GM12873 (cell line): ENCODE measurements around the gene NHERF1.

ENCODE experiments used
- CTCF ChIP-seq: IDR thresholded peaks from 2 replicates; pipeline ENCODE4 v1.5.1; 2012; ENCODE audit warnings: low read depth, mild to moderate bottlenecking, moderate library complexity, low read length, control low read depth; ENCODE audit not compliant: insufficient read depth; ENCODE audit errors: missing control alignments

The NHERF1 gene

GRCh38 chr17:74770498-74771318 is 22.3 kb downstream of the NHERF1 start:
- TF ChIP-seq CTCF, result peak; percentile 87

GRCh38 chr17:74771319-74771914 is 23.0 kb downstream of the NHERF1 start:
- TF ChIP-seq CTCF, result no peak

- no peak for TF ChIP-seq CTCF
These were observed 23.6 kb downstream of the NHERF1 start for GRCh38 chr17:74772053-74772452.

GRCh38 chr17:74773414-74773813 is 25.0 kb downstream of the NHERF1 start:
- TF ChIP-seq CTCF, result no peak

GRCh38 chr17:74773871-74774286 is 25.5 kb downstream of the NHERF1 start:
- TF ChIP-seq CTCF, result no peak

GRCh38 chr17:74775409-74776043 is 27.1 kb downstream of the NHERF1 start:
- no peak for TF ChIP-seq CTCF
